Glutamatergic neuron (in vitro differentiated cells): Measurements from ENCODE around the gene DOCK10. TPM values are rescaled to one million over a fixed set of nuclear protein-coding genes. Genes with fewer than 3 reads are reported as not detected.

Source experiments
- DNase-seq: peaks from one replicate; pipeline ENCODE4 v3.0.0; 2022
- H3K27ac Mint-ChIP-seq: one replicate; pipeline ENCODE4 v1.8.0; 2020; ENCODE audit warnings: mild to moderate bottlenecking, mixed read lengths, inconsistent platforms; ENCODE audit not compliant: unreplicated experiment
- H3K27me3 Mint-ChIP-seq: one replicate; pipeline ENCODE4 v1.8.0; 2020; ENCODE audit warnings: mild to moderate bottlenecking, moderate library complexity, mixed read lengths, inconsistent platforms; ENCODE audit not compliant: unreplicated experiment
- H3K36me3 Mint-ChIP-seq: one replicate; pipeline ENCODE4 v1.8.0; 2020; ENCODE audit warnings: mild to moderate bottlenecking, mixed read lengths, inconsistent platforms; ENCODE audit not compliant: unreplicated experiment
- H3K4me1 Mint-ChIP-seq: one replicate; pipeline ENCODE4 v1.8.0; 2020; ENCODE audit warnings: mild to moderate bottlenecking, low read depth, mixed read lengths, inconsistent platforms; ENCODE audit not compliant: unreplicated experiment
- H3K4me3 Mint-ChIP-seq: one replicate; pipeline ENCODE4 v1.8.0; 2020; ENCODE audit warnings: mild to moderate bottlenecking, mixed read lengths, inconsistent platforms; ENCODE audit not compliant: unreplicated experiment
- H3K9me3 Mint-ChIP-seq: one replicate; pipeline ENCODE4 v1.8.0; 2020; ENCODE audit warnings: mild to moderate bottlenecking, moderate library complexity, mixed read lengths, inconsistent platforms; ENCODE audit not compliant: unreplicated experiment
- total RNA-seq: library from RNA; stranded (reverse); fragmentation: NEBNext Ultra II Directional; extraction: Animal tissue kit (Norgen Biotek cat#: 25700); gene quantifications from one replicate; pipeline ENCODE4 v1.2.1, GENCODE V29; 2021; ENCODE audit not compliant: unreplicated experiment
- TF ChIP-seq, protein P1 (sequence below): fragments of 200-600 bp; sonication (generic); IDR thresholded peaks from one replicate; pipeline ENCODE4 v1.5.0; 2021; ENCODE audit not compliant: partially characterized antibody, unreplicated experiment

Gene DOCK10
- total RNA-seq, 1 donor from 2014 or later = 1.1 TPM

DNA sequence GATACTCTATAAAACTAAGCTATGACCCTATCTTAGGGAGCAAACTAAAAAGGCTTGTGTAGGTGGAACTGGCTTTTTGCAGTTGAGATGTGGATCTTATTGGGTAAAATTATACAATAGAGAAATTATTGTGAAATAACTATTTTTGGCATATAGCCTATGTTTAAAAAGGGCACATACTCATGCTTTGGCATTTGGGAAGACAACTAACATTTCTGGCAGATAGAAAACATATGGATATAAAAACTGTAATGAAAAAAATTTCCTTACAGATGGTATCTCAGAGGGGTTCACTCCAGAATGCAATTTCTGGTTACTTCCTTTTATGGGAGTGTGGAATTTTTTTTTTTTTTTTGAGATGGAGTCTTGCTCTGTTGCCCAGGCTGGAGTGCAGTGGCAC, 206.0 kb downstream of the DOCK10 start:
- peaks cover 5% of the 10 kb centered on the region for H3K36me3 Mint-ChIP-seq
- H3K4me1 Mint-ChIP-seq = no peaks in the 10 kb centered on the region
- DNase-seq = no peak
- TF ChIP-seq, protein P1, sequence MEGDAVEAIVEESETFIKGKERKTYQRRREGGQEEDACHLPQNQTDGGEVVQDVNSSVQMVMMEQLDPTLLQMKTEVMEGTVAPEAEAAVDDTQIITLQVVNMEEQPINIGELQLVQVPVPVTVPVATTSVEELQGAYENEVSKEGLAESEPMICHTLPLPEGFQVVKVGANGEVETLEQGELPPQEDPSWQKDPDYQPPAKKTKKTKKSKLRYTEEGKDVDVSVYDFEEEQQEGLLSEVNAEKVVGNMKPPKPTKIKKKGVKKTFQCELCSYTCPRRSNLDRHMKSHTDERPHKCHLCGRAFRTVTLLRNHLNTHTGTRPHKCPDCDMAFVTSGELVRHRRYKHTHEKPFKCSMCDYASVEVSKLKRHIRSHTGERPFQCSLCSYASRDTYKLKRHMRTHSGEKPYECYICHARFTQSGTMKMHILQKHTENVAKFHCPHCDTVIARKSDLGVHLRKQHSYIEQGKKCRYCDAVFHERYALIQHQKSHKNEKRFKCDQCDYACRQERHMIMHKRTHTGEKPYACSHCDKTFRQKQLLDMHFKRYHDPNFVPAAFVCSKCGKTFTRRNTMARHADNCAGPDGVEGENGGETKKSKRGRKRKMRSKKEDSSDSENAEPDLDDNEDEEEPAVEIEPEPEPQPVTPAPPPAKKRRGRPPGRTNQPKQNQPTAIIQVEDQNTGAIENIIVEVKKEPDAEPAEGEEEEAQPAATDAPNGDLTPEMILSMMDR = no peak
- peaks cover 2% of the 10 kb centered on the region for H3K27me3 Mint-ChIP-seq
- no peak overlapping the region for H3K27ac Mint-ChIP-seq
- no peak overlapping the region for H3K4me3 Mint-ChIP-seq
- no peaks in the 10 kb centered on the region for H3K9me3 Mint-ChIP-seq

DNA sequence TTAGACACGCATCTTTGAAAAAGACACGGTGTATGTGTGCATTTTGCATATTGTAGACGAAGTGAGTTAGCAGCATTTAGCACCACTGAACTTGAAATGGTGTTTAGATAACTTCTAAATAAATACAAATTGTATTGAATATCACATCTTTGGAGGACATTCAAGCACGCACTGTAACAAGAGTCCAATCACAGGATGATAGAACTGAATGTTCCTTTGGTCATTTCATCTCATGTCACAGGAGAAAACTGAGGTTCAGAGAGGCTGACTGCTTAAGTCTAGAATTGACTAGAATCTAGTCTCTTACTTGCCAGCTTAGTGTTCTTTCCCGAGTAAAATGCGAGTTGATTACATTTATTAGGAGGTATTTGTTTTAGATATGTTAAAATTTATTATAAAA, 206.9 kb downstream of the DOCK10 start:
- peaks cover 5% of the 10 kb centered on the region for H3K36me3 Mint-ChIP-seq
- TF ChIP-seq, protein P1 = no peak
- H3K4me3 Mint-ChIP-seq = no peak overlapping the region
- H3K27me3 Mint-ChIP-seq = peaks cover 2% of the 10 kb centered on the region
- no peak overlapping the region for H3K27ac Mint-ChIP-seq
- H3K9me3 Mint-ChIP-seq = no peaks in the 10 kb centered on the region
- no peaks in the 10 kb centered on the region for H3K4me1 Mint-ChIP-seq
- DNase-seq = no peak

DNA sequence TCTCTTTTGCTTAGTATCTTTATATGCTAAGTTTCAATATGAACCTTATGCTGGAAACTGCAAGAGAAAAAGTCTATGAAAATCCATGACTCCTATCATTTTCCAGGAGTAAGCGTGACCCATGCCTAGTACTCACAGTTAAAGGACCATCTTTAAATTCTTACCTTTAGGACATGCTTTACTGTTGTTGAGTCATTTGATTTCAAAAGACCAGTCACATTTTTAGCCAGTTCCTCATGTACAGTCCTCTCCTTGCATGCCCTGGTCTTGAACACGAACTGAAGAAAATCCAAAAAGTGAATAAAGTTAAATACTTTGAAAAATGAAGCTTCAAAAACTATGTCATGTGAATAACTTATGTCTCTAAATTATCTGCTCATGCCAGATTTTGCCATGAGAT, 208.3 kb downstream of the DOCK10 start:
- no peak for DNase-seq
- TF ChIP-seq, protein P1 = no peak
- Mint-ChIP-seq H3K27ac (no peak overlapping the region), H3K27me3 (peaks cover 2% of the 10 kb centered on the region), H3K4me1 (no peaks in the 10 kb centered on the region), H3K9me3 (no peaks in the 10 kb centered on the region), H3K36me3 (peaks cover 5% of the 10 kb centered on the region), H3K4me3 (no peak overlapping the region)

DNA sequence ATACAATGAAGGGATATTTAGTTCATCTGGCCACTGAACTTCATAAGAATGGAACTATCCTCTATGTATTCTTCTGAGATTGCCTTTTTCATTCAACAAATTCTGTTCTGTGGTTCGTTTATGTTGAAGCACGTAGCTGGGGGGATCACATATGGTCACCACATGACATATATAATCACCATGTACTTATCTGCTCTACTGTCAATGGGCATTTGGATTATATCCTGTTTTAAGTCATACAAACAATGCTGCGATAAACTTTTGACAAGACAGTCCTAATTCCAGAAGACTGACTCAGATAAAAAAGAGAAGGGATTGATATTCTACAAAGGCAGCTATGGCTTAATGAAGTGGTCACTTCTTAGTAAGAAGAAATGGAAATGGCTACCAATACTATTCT, 210.1 kb downstream of the DOCK10 start:
- Mint-ChIP-seq H3K4me3 (no peak overlapping the region), H3K27ac (no peak overlapping the region), H3K9me3 (peaks cover 2% of the 10 kb centered on the region), H3K4me1 (no peaks in the 10 kb centered on the region), H3K36me3 (peaks cover 5% of the 10 kb centered on the region), H3K27me3 (peaks cover 2% of the 10 kb centered on the region)
- TF ChIP-seq, protein P1 = no peak
- no peak for DNase-seq

DNA sequence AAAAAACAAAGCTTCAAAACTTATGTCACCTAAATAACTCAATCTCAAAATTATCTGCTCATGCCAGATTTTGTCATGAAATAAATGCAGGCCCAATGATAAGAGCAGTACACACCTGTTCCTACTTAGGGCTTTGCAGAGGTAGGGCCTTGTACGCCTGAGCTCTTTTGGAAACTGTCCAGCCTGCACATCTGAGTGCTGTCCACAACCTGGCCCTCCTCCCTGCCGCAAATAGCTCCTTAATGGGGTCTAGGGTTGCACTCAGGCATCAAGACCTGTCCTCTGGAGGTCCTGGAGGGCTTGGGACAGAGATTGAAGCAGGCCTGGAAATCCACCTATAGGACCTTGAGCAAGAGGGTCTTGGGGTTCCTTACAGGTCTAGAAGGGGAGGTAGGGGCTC, 210.7 kb downstream of the DOCK10 start:
- no peaks in the 10 kb centered on the region for H3K4me1 Mint-ChIP-seq
- peaks cover 2% of the 10 kb centered on the region for H3K27me3 Mint-ChIP-seq
- H3K27ac Mint-ChIP-seq = no peak overlapping the region
- no peak for DNase-seq
- no peak overlapping the region for H3K4me3 Mint-ChIP-seq
- TF ChIP-seq, protein P1 = no peak
- peaks cover 4% of the 10 kb centered on the region for H3K9me3 Mint-ChIP-seq
- peaks cover 5% of the 10 kb centered on the region for H3K36me3 Mint-ChIP-seq
